TTC549 (cell line): ENCODE results near the gene BAIAP2.
"Not testable (repeated sequence)": the region's sequence is repeated elsewhere in the genome, so short reads cannot be mapped to it uniquely, and the experiment has no call there.

Source experiments
- FAIRE-seq: peaks from 2 replicates; lab custom pipeline; 2012; peaks lifted over from hg19 to GRCh38; lab: Jason Lieb, UNC

The BAIAP2 gene

GRCh38 chr17:81000631-81001357 is 34.2 kb upstream of the BAIAP2 start:
- FAIRE-seq = no peak

DNA sequence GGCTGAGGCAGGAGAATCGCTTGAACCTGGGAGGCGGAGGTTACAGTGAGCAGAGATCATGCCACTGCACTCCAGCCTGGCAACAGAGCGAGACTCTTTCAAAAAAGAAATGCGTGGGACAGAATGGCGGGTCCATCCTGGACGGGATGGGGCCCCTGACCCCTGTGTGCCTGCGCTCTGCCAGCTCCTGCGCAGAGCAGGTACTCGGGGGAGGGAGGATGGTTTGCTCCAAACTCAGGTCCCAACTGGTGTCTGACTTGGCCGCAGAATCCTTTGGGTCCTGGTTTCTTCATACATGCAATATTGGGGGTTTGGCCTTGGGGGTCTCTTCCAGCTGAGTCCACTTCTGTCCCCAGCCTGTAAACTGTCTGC is 33.0 kb upstream of the BAIAP2 start:
- FAIRE-seq = no peak

DNA sequence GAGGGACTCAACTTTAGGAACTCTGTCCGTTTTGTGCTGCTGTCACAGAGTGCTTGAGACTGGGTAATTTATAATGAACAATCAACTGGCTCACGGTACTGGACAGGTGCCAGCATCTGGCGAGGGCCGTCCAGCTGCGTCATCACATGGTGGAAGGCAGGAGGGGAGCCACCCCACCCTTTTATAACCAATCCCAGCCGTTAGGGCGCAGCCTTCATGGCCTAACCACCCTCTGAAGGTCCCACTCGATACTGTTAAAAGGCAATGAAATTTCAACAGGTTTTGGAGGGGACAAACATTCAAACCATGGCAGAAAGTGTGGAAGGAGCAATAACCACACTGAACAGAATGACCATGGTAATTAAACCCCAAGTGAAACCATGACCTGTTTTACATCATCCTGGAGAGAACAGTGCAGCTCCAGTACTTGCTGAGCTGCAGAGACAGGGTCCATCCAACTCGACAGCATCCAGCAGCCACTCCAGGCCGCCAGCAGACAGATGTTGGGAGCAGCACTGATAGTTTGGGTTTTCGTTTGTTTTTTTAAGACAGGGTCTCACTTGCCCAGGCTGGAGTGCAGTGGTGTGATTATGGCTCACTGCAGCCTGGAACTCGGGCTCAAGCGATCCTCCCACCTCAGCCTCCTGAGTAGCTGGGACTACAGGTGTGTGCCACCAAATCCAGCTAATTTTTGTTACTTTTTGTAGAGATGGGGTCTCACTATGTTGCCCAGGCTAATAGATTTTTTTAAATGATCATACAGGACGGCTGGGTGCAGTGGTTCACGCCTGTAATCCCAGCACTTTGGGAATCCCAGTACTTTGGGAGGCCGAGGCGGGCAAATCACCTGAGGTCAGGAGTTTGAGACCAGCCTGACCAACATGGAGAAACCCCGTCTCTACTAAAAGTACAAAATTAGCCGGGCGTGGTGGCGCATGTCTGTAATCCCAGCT is 32.3 kb upstream of the BAIAP2 start:
- no peak for FAIRE-seq

DNA sequence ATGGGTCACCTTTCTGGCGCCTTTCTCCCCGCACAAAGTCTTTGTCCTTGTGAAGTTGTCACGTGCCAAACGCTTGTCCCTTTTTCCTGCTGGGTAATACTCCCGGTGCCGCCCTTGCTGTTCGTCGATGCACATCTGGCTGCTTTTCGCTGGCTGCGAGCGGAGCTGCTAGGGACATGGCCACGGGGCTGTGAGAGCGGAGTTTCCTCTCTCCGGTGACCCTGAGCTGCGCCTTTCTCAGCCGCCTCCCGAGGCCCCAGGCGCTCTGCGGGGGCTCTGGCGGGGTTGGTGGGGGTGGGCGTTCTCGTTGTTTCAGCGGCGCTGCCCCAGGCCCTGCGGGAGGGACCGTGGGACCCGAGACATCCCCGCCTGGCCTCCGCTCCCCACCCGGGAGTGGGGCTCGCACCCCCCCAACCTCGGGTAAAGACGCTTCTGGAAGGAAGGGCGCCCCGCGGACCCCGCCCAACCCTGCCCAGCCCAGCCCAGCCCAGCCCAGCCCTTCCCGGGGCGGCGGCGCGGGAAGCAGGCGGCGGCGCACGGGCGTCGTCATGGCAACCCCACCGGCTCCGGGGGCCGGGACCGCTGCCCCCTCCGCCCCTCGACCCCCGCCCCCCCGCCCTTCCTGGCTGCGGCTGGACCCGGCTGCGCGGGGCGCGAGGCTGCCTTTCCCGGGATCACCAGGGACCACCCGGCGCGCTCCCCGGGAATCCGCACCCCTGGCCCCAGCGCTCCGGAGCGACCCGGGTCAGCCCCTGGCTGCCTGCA is 31.1 kb upstream of the BAIAP2 start:
- FAIRE-seq = no peak

GRCh38 chr17:81006891-81007290 is 28.1 kb upstream of the BAIAP2 start:
- FAIRE-seq = no peak

DNA sequence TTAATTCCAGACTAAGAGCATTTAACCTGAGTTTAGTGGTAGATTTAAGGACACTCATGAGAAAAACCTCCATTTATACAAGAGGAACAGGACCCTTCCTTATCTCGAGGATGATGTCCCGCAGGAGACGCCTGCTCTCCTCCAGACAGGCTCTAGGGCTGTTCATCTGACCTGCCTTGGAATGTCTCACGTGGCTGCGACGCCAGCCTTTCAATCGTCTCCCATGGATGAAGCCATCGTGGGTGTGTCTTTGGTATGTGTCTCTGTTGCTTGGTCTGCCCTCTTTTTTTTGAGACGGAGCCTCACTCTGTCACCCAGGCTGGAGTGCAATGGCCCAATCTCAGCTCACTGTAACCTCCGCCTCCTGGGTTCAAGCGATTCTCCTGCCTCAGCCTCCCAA is 26.8 kb upstream of the BAIAP2 start:
- no peak for FAIRE-seq

DNA sequence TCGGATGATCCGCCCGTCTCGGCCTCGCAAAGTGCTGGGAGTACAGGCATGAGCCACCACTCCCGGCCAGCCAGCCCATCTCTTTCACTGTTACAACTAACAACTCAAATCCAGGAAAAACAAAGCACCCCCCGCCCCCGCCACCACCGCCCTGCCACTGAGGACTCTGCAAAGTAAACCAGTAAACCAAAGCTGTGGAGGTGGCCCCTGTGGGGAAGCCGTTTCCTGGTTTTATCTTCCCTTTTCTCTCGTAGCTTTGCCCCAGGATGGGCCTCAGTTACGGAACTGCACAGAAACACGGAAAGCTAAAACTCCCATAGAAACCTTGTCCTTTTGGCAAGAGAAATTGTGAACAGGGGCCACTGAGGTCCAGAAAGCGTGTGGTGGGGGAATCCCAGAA is 25.8 kb upstream of the BAIAP2 start:
- no peak for FAIRE-seq

GRCh38 chr17:81010935-81011334 is 24.0 kb upstream of the BAIAP2 start:
- FAIRE-seq = no peak

GRCh38 chr17:81011951-81012350 is 23.0 kb upstream of the BAIAP2 start:
- no peak for FAIRE-seq

DNA sequence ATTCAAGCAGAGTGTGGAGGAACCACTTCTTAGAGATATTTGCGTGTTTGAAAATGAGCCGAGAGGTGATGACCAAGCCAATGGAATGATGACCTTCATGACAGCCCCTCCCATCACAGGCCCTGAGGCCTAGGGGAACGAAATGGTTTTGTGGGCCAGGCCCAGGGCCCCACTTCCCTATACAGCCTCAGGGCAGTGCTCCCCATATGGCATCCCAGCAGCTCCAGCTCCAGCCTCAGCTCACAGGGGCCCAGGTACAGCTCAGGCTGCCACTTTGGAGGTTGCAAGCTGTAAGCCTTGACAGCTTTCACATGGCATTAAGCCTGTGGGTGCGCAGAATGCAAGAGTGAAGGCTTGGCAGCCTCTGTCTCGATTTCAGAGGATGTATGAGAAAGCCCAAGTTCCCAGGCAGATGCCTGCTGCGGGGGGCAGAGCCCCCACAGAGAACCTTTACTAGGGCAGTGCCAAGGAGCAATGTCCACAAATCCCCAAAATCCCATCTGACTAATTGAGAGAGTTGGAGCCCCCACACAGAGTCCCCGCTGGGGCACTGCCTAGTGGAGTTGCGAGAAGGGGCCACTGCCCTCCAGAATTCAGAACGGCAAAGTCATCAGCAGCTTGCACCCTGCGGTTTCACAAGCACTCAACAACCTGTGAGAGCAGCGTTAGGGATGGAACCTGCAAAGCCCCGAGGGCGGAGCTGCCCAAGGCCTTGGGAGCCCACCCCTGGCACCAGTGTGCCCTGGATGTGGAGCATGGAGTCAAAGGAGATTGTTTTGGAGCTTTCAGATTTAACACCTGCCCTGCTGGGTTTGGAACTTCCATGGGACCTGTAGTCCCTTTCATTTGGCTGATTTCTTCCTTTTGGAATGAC is 22.1 kb upstream of the BAIAP2 start:
- FAIRE-seq = no peak

- FAIRE-seq = no peak
Observed at GRCh38 chr17:81013642-81014041, 21.3 kb upstream of the BAIAP2 start.

- no peak for FAIRE-seq
Observed at GRCh38 chr17:81015136-81015535, 19.8 kb upstream of the BAIAP2 start.

DNA sequence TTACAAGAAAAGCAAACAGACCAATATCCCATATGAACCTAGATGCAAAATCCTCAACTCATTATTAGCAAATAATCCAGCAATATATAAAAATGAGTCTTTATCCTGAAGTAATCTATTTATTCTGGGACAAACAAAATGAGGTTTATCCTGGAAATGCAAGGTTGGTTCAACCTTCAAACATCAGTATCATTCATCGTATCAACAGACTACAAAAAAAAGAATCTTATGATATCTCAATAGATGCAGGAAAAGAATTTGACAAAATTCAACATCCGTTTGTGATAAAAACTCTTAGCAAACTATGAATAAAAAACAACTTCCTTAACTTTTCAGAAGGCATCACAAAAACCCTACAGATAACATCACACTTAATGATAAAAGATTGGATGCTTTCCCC is 18.4 kb upstream of the BAIAP2 start:
- FAIRE-seq = no peak

GRCh38 chr17:81017330-81017729 is 17.6 kb upstream of the BAIAP2 start:
- not testable (repeated sequence) for FAIRE-seq

DNA sequence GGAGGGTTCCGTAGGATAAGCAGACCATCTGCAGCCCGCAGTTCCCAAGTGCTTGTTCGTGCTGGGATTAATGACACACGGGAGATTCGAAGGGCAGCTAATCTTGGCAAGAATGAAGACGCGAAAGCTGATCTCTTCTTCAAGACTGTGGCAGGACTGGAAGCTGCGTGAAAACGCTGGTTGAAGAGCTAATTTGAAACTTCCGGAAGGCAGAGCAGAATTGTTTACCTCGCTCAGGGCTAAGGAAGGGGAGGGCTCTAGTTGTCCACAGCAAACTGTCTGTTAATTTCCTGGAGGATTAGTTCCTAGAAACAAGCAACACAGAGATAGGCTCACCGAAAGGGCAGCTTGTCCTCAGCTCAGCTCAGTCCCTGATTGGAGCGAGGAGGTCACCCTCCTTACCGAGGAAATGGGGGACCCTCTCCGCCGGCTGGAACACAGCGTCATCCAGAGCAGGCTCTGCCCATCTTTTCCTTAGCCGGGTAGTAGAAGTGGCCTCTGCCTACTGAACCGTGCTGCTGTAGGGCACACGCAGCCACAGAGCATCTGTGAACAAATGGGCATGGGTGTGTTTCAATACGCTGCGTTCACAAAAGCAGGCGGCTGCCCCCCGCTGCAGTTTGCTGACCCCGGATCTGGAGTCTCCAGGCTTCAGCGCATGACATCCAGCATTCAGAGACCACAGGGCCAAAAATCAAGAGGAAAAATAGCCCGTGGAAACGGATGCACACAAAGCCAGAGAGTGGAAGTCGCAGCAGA is 16.7 kb upstream of the BAIAP2 start:
- no peak for FAIRE-seq

DNA sequence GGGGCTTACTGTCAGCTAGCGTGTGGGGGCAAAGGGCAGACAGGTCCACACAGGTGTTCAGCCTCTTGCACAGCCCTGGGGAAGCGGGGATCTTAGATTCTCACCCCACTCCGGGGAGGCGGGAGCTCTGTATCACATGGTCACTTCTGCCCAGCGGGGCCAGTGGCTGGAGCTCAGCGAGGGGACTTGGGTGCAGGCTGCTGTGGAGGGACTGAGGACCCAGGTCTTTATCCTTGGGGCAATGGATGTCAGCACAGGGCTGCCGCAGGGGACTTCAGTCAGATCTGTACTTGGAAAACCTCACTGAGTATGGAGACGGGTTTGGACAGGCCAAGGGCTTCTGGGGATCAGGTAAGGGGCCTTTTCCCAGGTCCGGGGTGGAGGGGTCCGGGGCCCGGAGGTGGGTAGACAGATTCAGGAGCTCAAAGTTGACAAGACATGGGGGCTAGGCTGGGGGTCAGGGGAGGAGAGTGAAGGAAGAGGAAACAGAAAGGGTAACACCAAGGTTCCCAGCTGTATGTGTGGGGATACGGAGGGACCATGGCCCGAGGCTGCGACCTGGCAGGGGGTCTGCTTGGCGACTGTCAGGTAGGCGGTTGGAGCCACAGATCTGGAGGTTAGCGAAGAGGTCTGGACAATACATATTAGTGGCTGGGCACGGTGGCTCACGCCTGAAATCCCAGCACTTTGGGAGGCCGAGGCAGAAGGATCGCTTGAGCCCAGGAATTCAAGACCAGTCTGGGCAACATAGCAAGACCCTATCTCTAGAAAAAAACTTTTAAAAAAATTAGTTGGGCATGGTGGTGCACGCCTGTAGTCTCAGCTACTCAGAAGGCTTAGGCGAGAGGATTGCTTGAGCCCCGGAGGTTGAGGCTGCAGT is 15.1 kb upstream of the BAIAP2 start:
- no peak for FAIRE-seq

DNA sequence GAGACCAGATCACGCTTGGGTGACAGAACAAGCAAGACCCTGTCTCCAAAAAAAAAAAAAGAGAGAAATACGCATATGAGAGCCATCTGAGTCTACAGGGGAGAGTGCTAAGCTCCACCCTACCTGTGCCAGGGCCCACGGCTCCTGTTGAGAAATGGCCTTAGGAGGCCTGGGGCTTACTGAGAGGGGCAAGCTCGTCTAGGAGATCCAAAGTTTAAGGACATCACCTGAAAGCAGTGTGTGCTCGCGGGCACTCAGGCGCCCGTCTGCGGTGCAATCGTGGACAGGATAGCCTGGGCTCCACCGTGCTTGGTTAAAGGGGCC is 14.5 kb upstream of the BAIAP2 start:
- FAIRE-seq = no peak

GRCh38 chr17:81020767-81021497 is 14.0 kb upstream of the BAIAP2 start:
- FAIRE-seq = no peak

- no peak for FAIRE-seq
Observed at GRCh38 chr17:81021531-81022343, 13.2 kb upstream of the BAIAP2 start.
